Measurements from ENCODE around the gene AGBL5. TPM values are rescaled to one million over a fixed set of nuclear protein-coding genes. Genes with fewer than 3 reads are reported as not detected.

AGBL5 gene
- total and polyA plus RNA-seq, 2 of the 13 experiments (the other 11 are each of a cell fraction or from before 2014, with no cell fraction given): 55.9 to 73.3 TPM

- intact Hi-C loops (cut with micrococcal nuclease; ENCODE audit: unreplicated experiment): no loop called here
- H3K27ac ChIP-seq (ENCODE audit: extremely low read length, insufficient read depth, low read length): no peak overlapping the region
- ATAC-seq: no peak
Measured at GRCh38 chr2:27042985-27043634, 8.4 kb upstream of the AGBL5 start.

More at GRCh38 chr2:27042985-27043634, 8.4 kb upstream of the AGBL5 start:
- H3K9me3 ChIP-seq (ENCODE audit: low read length): no peaks in the 10 kb centered on the region
- no TSS peak for BruUV-seq (replicated peaks)
- peaks cover 35 to 45% of the 10 kb centered on the region in 2 experiments for H3K36me3 ChIP-seq (replicated peaks in 1 of 2; ENCODE audit: control insufficient read depth in 1 of 2, insufficient read depth in 2 of 2, low read length in 2 of 2)
- H4K20me1 ChIP-seq (ENCODE audit: insufficient read depth, low read length): no peaks in the 10 kb centered on the region
- no peak overlapping the region for H2AFZ ChIP-seq (ENCODE audit: low read length)
- H3K4me2 ChIP-seq (ENCODE audit: low read depth, low read length): no peak overlapping the region
- no peak overlapping the region for H3K9ac ChIP-seq (ENCODE audit: insufficient read depth, low read depth, low read length)
- in situ Hi-C loops (cut with HindIII; ENCODE audit: extremely low pct_ligation_motif_present, low pct_unique_long_range_greater_than_20kb): no loop called here
- POLR2A ChIA-PET: interaction anchor here (1.2 to 4.2 kb wide), 2 partner anchors 8 to 9 kb away, joined by 3 to 28 read pairs; partner anchors contain the start of gene AGBL5
- no peaks in the 10 kb centered on the region for H3K79me2 ChIP-seq (ENCODE audit: insufficient read depth, low read length)
- H3K4me3 ChIP-seq (replicated peaks in 1 of 3; ENCODE audit: insufficient read depth in 1 of 3, low read depth in 2 of 3, low read length in 3 of 3): no peak overlapping the region
- DNase-seq (ENCODE audit: low spot score) (no peak), FAIRE-seq (peak; percentile 48)
- no peaks in the 10 kb centered on the region for H3K4me1 ChIP-seq (ENCODE audit: insufficient read depth, low read length)
- CTCF ChIA-PET (ENCODE audit: low intra/inter-chr PET ratio, low total read pairs): no interaction called here
- TF ChIP-seq ZNF280D (CRISPR knock-in tag; IDR thresholded peaks at IDR 0.05) (no peak), MED13 (CRISPR knock-in tag; IDR thresholded peaks at IDR 0.05) (0 out of 2 replicates have a peak, but pooled peaks have one; percentile 33), ZFP91 (CRISPR knock-in tag; IDR thresholded peaks at IDR 0.05; ENCODE audit: borderline replicate concordance) (0 out of 2 replicates have a peak, but pooled peaks have one; percentile 21), POLR2G (IDR thresholded peaks at IDR 0.05; ENCODE audit: low read depth, low read length) (0 out of 2 replicates have a peak, but pooled peaks have one; percentile 49), POLR2A (IDR thresholded peaks at IDR 0.05; ENCODE audit: insufficient read depth in 1 of 2, low read depth in 2 of 2, low read length in 2 of 2) (peak in 1 of 2 experiments; percentile 15; a peak in 1 of 4 replicates), POLR2AphosphoS2 (IDR thresholded peaks at IDR 0.05; ENCODE audit: low read depth, low read length) (0 out of 2 replicates have a peak, but pooled peaks have one; percentile 38)
- no peaks in the 10 kb centered on the region for H3K27me3 ChIP-seq (ENCODE audit: control insufficient read depth in 1 of 2, insufficient read depth in 2 of 2, low read length in 2 of 2)
- 96% methylated on average over 7 of the region's 7 CpGs for WGBS (ENCODE audit: low lambda C conversion rate)

All from HepG2 (cell line).